HG03108 (cell line): Measurements from ENCODE around the gene TRAPPC2L.

Experiments
- ATAC-seq: cut with Tn5 transposase; IDR thresholded peaks from one replicate; pipeline ENCODE4 v1.9.1; 2021; ENCODE audit warnings: moderate library complexity; ENCODE audit not compliant: unreplicated experiment

The TRAPPC2L gene

GRCh38 chr16:88906020-88906419 lies 49.1 kb downstream of the TRAPPC2L start:
- ATAC-seq, result no peak

- ATAC-seq, result no peak
Observed at GRCh38 chr16:88906535-88907105, 49.7 kb downstream of the TRAPPC2L start.

GRCh38 chr16:88907768-88908167 lies 50.8 kb downstream of the TRAPPC2L start:
- ATAC-seq, result no peak

GRCh38 chr16:88908307-88908706 lies 51.4 kb downstream of the TRAPPC2L start:
- no peak for ATAC-seq

- no peak for ATAC-seq
Observed at GRCh38 chr16:88909431-88910210, 52.7 kb downstream of the TRAPPC2L start.

- no peak for ATAC-seq
Observed at GRCh38 chr16:88910284-88911135, 53.6 kb downstream of the TRAPPC2L start.

GRCh38 chr16:88911136-88911945 lies 54.4 kb downstream of the TRAPPC2L start:
- no peak for ATAC-seq

- ATAC-seq, result no peak
Observed at GRCh38 chr16:88911946-88912310, 55.0 kb downstream of the TRAPPC2L start.
